Placental pericyte (primary cell): ENCODE measurements around the gene STAG2. TPM values are rescaled to one million over a fixed set of nuclear protein-coding genes. Genes with fewer than 3 reads are reported as not detected.

Experiments used
- total RNA-seq: library from RNA; depleted of rRNA; stranded (reverse); fragments of >200 nt; gene quantifications from 2 replicates; pipeline ENCODE4 v1.2.3, GENCODE V29; 2012

The STAG2 gene
- total RNA-seq = 71.8 and 76.2 TPM in 2 replicates

DNA sequence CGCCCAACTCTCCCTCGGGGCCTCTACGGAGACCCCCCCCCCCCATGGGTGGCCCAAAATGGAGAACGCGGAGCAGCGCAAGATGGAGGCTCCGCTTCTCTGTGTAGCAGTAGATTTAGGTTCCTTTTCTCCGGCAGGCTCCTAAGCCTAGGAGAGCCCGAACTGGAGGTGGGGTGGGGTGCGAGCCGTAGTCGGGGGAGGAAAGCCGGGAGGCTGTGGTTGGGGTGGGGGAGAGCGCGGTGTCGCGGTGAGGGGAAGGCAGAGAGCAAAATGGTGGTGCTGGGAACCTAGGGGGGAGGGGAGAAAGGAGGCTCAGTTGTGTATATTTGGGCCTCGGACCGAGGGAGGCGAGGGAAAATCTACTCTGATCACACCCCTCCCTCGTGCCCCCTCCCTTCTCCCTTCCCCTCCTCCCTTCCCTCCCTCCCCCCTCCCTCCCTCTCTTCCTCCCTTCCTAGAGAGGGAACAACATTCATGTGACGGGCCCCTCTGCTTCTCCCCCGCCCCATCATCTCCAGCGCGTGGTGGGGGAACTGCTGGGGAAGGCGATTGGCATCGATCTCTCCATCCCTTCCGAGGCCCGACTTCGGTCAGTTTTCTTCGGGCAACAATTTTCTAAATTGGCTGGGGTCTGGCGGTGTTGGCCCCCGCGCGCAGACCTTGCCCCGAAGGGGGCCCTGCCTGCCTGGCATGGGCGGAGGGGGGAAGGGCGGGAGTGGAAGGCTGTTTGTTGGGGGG lies at the start of gene STAG2:
STAG2 (plus strand) TSS at position 439 of the 738 bp plus-strand sequence. CDS start 60,922 bp downstream, outside the sequence.

Other genes starting within 250 kb of the STAG2 start
- gene THOC2, start 228.7 kb upstream of the STAG2 start, total RNA-seq = 73.5 and 78.3 TPM in 2 replicates
- 40.0 and 50.8 TPM in 2 replicates for gene XIAP, start 101.7 kb upstream of the STAG2 start, total RNA-seq